GM18519 (cell line): ENCODE data around the gene RRAS.
A peak's percentile ranks its signal among the peaks of the same experiment; 100 is the strongest.

Experiments used
- ATAC-seq: cut with Tn5 transposase; IDR thresholded peaks from one replicate; pipeline ENCODE4 v1.9.1; 2021; ENCODE audit warnings: mild to moderate bottlenecking, moderate library complexity; ENCODE audit not compliant: unreplicated experiment, low FRiP score

The RRAS gene

DNA sequence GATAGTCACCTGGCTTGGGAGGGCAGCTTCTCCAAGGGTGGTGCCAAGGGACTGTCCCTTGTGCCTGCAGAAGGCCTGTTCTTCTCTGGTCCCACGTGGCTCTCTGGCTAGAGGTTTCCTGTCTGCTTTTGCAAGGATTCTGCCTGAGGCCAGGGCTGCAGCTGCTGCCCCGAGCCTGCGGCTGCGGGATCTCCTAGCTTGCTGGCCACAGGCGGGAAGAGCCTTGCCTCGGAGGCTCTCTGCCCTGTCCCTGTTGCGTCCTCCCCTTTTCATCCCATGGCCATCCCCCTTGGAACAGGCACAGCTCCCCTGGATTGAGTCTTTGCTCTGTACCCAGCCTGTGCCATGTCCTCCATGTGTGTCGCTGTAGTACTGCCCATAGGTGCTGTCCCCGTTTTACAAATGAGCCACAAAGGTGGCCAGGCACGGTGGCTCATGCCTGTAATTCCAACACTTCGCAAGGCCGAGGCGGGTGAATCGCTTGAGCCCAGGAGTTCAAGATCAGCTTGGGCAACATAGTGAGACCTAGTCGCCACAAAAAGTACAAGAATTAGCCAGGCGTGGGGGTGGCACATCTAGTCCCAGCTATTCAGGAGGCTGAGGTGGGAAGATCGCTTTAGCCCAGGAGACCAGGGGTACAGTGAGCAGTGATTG lies 16.6 kb upstream of the RRAS start:
- ATAC-seq: no peak

- ATAC-seq: no peak
These were observed 15.9 kb upstream of the RRAS start for GRCh38 chr19:49655570-49656455.

DNA sequence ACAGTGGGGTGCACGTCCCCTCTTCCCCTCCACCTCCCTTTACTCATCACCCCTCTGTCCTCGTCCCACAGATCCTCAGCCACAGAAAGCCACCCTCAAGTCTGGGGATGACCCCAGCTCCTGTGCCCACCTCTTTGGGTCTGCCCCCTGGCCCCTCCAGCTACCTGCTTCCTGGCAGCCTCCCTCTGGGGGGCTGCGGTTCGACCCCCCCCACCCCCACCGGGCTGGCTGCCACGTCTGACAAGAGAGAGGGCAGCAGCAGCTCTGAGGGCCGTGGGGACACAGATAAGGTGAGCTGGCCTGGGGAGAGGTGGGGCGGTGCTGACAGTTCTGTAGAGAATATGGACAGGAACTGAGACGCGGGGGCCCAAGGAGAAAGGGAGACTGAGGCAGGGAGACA lies 14.6 kb upstream of the RRAS start:
- no peak for ATAC-seq

GRCh38 chr19:49653466-49653806 lies 13.5 kb upstream of the RRAS start:
- ATAC-seq: no peak

DNA sequence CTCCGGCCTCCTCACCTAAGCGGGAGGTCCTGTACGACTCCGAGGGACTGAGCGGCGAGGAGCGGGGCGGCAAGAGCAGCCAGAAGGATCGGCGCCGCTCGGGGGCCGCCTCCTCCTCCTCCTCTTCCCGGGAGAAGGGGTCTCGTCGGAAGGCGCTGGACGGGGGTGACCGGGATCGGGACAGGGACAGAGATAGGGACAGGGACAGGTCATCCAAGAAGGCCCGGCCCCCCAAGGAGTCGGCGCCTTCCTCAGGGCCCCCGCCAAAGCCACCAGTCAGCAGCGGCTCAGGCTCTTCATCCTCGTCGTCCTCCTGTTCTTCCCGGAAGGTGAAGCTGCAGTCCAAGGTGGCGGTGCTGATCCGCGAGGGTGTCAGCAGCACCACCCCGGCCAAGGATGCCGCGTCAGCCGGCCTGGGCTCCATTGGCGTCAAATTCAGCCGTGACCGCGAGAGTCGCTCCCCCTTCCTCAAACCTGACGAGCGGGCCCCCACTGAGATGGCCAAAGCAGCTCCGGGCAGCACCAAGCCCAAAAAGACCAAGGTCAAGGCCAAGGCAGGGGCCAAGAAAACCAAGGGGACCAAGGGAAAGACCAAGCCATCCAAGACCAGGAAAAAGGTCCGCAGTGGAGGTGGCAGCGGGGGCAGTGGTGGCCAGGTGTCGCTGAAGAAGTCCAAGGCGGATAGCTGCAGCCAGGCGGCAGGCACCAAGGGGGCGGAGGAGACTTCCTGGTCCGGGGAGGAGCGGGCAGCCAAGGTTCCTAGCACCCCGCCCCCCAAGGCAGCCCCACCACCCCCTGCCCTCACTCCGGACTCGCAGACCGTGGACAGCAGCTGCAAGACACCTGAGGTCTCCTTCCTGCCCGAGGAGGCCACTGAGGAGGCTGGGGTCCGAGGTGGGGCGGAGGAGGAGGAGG lies 12.9 kb upstream of the RRAS start:
- no peak for ATAC-seq

DNA sequence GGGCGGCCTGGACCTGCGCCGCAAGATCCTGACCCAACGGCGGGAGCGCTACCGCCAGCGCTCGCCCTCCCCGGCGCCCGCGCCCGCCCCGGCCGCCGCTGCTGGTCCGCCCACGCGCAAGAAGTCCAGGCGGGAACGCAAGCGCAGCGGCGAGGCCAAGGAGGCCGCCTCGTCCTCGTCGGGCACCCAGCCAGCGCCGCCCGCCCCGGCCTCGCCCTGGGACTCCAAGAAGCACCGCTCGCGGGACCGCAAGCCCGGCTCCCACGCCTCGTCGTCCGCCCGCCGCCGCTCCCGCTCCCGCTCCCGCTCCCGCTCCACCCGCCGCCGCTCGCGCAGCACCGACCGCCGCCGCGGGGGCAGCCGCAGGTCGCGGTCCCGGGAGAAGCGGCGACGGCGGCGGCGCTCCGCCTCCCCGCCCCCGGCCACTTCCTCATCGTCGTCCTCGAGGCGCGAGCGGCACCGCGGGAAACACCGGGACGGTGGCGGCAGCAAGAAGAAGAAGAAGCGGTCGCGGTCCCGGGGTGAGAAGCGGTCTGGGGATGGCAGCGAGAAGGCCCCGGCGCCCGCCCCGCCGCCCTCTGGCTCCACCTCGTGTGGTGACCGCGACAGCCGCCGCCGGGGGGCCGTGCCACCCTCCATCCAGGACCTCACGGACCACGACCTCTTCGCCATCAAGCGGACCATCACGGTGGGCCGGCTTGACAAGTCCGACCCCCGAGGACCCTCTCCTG lies 12.0 kb upstream of the RRAS start:
- no peak for ATAC-seq

GRCh38 chr19:49651029-49651819 lies 11.3 kb upstream of the RRAS start:
- no peak for ATAC-seq

DNA sequence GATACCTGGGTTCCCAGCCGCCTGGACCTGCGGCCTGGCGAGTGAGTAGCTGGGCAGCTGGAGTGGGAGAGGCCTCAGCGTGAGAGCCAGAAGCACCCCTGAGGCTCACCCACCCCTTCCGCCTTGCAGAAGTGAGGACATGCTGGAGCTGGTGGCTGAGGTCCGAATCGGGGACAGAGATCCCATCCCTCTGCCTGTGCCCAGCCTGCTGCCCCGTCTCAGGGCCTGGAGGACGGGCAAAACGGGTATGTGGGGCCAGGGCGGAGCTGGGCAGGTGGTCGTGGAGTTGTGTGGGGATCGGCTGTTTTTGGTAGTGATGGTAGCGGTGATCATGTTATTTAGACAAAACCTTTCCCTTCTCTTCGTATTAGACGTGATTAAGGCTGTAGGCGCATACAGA lies 6.6 kb upstream of the RRAS start:
- ATAC-seq: no peak

DNA sequence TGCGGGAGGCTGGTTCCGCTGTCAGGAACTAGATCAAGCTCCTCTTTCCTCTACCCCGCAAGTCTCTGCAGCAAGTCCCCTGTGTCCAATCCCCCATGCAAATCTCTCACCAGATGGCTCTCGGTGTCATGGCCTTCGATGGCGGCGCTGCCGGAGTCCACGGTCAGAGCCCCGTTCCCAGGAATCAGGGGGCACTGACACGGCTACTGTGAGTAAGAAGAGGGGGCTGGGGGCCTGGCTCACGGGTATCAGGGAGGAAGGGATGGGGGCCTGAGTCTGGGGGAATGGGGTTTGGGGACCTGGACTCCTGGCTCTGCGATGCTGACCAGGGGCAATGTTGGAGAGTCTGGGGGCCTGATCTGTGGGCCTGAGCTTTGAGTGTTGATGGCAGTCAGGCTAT lies 6.1 kb upstream of the RRAS start:
- no peak for ATAC-seq

- no peak for ATAC-seq
These were observed 5.6 kb upstream of the RRAS start for GRCh38 chr19:49645592-49645991.

DNA sequence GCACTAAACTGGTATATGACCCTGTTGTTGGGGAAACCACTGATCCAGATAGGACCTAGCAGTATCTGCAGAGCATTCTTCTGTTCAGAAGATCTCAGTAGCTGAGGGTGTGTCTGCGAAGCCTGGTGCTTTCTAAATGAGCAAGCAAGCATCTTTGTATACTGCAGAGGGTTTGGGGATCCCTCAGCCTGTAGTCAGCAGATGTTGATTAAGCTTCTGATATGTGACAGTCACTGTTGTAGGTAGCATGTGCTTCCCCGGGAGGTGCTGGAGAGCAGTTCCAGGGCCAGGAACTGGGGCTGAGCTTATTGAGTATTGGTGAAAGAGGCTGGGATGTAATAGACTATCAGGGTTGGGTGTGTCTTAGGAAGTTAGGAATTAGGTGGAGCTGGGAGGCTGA lies 3.5 kb upstream of the RRAS start:
- no peak for ATAC-seq

- ATAC-seq: no peak
These were observed 2.6 kb upstream of the RRAS start for GRCh38 chr19:49642492-49643035.

GRCh38 chr19:49641688-49642491 lies 1.9 kb upstream of the RRAS start, which contains the start of gene SCAF1:
TSS of gene SCAF1 (plus strand) at chr19:49642209. CDS start at chr19:49645027, 2,818 bp downstream.
- peak; percentile 47 for ATAC-seq

DNA sequence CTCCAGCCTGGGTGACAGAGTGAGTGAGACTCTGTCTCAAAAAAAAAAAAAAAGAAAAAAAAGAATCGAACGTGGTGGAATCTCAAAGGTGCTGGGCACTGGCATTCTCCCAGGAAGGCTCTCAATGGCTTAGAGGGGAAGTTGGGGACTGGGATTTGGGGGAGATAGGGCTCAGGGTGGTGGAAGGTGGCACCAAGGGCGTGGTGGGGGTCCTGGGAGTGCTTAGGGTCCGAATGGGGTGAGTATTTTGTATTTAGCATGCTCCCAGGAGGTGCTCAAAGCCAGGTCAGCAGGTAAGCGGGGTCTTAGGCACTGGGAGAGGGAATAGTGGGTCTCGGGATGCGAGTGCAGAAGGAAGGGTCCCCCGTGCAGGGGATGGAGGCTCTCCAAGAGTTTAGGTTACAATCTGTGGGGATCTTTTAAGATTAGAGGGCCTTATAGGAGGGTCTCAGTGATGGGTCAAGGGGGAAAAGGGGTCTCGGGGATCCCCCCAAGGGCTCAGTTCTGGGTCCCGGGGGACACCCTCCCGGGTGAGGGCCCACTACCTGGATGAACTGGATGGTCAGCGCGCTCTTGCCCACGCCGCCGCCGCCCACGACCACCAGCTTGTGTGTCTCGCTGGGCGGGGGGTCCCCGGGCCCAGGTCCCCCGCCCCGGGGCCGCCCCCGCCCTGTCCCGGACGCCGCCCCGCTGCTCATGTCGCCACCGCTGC lies 386 bp downstream of the RRAS start:
- no peak for ATAC-seq

DNA sequence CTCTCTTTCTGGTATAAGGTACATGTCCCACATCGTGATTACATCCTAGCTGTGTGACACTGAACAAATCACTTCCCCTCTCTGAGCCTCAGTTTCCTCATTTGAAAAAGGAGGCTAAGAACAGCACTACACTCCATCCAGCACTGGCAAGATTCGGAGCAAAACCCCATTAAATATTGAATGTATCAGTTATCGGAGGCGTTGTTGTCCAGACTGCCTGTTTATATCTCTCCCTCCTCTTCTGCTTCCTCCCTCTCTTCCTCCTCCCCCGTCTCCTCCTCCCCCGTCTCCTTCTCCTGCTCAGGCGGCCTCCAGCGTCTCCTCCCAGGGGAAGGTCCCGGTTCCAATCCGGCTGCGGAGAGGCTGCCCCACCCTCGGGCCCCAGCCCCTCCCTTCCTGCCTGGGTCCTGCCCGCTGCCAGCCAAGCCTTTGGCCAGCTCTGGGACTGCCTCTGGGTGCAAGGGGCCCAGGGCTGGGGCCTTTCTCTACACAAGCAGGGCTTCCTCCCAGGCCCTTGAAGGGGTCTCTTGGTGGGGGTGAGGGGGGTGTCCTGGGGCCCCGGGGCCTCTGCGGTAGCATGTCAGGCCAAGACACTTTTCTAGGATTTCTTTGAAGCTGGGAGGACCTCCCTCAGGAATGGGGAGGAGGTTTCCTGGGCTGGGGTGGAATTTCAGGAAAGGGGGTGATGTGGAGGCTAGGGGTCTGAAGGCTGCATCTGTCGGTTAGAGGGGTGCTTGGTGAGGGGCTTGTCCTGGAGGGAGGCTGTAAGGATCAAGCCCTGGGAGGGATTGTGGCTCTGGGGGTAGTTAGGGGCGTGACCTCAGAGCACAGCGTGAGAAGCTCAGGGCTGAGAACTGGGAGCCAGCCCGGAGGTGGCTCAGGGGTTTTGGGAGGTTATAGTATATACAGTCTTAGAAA lies 1.9 kb downstream of the RRAS start:
- no peak for ATAC-seq

- ATAC-seq: no peak
These were observed 3.6 kb downstream of the RRAS start for GRCh38 chr19:49636233-49636932.
